K562 (cell line): ENCODE results near the gene SFXN5. TPM values are rescaled to one million over a fixed set of nuclear protein-coding genes. Genes with fewer than 3 reads are reported as not detected.

Experiments used
- CEBPB ChIP-seq: fragments of 450-650 bp; IDR thresholded peaks from 2 replicates; pipeline ENCODE4 v1.6.1; 2016; ENCODE audit warnings: missing genetic modification characterization, missing compliant biosample characterization
- EP300 ChIP-seq: IDR thresholded peaks from 2 replicates; pipeline ENCODE4 v1.6.1; 2012; ENCODE audit warnings: low read length, improper control_type of control experiment
- GMEB1 ChIP-seq: fragments of 250-450 bp; sonication (Bioruptor Pico); IDR thresholded peaks from 2 replicates; pipeline ENCODE4 v1.4.0; 2020; ENCODE audit warnings: mild to moderate bottlenecking
- KAT8 ChIP-seq: fragments of 450-650 bp; IDR thresholded peaks from 2 replicates; pipeline ENCODE4 v1.6.1; 2016; ENCODE audit warnings: low read depth, mild to moderate bottlenecking
- KDM5B ChIP-seq: fragments of 200-600 bp; sonication (generic); IDR thresholded peaks from 2 replicates; pipeline ENCODE4 v1.6.1; 2012; ENCODE audit warnings: low read depth, mild to moderate bottlenecking, moderate library complexity, low read length, control low read depth, inconsistent platforms; ENCODE audit not compliant: insufficient replicate concordance
- LEF1 ChIP-seq: fragments of 450-650 bp; IDR thresholded peaks from 2 replicates; pipeline ENCODE4 v1.6.1; 2016; ENCODE audit warnings: mild to moderate bottlenecking
- MLX ChIP-seq, 2 experiments: fragments of 450-650 bp in 1 of 2; sonication (generic) in 1 of 2; formaldehyde crosslinking; conservative IDR thresholded peaks; 2 replicates each; pipeline versions ENCODE4 v1.4.0 to v1.8.1; 2020 to 2022; ENCODE audit warnings: mild to moderate bottlenecking in 1 of 2, missing genetic modification reagents in 1 of 2
- NEUROD1 ChIP-seq: fragments of 150-350 bp; IDR thresholded peaks from 2 replicates; pipeline ENCODE4 v1.6.1; 2014; ENCODE audit warnings: borderline replicate concordance, low read length, low read depth; ENCODE audit not compliant: partially characterized antibody
- PHF20 ChIP-seq: fragments of 450-650 bp; IDR thresholded peaks from 2 replicates; pipeline ENCODE4 v1.6.1; 2018; ENCODE audit not compliant: partially characterized antibody
- RBM14 ChIP-seq: fragments of 200-400 bp; formaldehyde crosslinking; IDR thresholded peaks from 2 replicates; pipeline ENCODE4 v1.6.1; 2018; ENCODE audit warnings: low read depth, mild to moderate bottlenecking, low read length, moderate library complexity, borderline replicate concordance; ENCODE audit not compliant: insufficient read depth
- SMAD4 ChIP-seq: fragments of 250-450 bp; sonication (Bioruptor Pico); conservative IDR thresholded peaks from 2 replicates; pipeline ENCODE4 v1.8.0; 2021; ENCODE audit warnings: inconsistent platforms, mild to moderate bottlenecking, moderate library complexity
- USF2 ChIP-seq: sonication (generic); formaldehyde crosslinking; IDR thresholded peaks from 2 replicates; pipeline ENCODE4 v1.5.0; 2020; ENCODE audit warnings: missing genetic modification reagents
- VEZF1 ChIP-seq: fragments of 200-800 bp; sonication (Bioruptor generic); IDR thresholded peaks from 2 replicates; pipeline ENCODE4 v1.6.1; 2017; ENCODE audit warnings: missing genetic modification characterization, missing compliant biosample characterization
- ZBTB33 ChIP-seq: sonication (generic); formaldehyde crosslinking; IDR thresholded peaks from 2 replicates; pipeline ENCODE4 v1.8.1; 2023; ENCODE audit warnings: mild to moderate bottlenecking, missing genetic modification reagents
- ZNF277 ChIP-seq: fragments of 250-450 bp; sonication (Bioruptor Pico); IDR thresholded peaks from 2 replicates; pipeline ENCODE4 v1.8.0; 2022; ENCODE audit warnings: inconsistent platforms, mild to moderate bottlenecking, moderate library complexity, borderline replicate concordance
- ZNF384 ChIP-seq: IDR thresholded peaks from 2 replicates; pipeline ENCODE4 v1.6.1; 2012; ENCODE audit warnings: low read depth, low read length, improper control_type of control experiment
- ZNF408 ChIP-seq: fragments of 250-450 bp; sonication (Bioruptor Pico); IDR thresholded peaks from 2 replicates; pipeline ENCODE4 v1.4.0; 2020; ENCODE audit warnings: low read depth, mild to moderate bottlenecking, moderate library complexity
- polyA plus RNA-seq, 8 experiments: library from polyadenylated mRNA; depleted of rRNA in 4 of 8; stranded (reverse) in 5 of 8; unstranded in 3 of 8; fragments of >200 nt; fragmentation: Nextera tagmentation in 2 of 8; fragmentation: Illumina TruSeq in 1 of 8; extraction: Ambion mirVana in 2 of 8; extraction: Trizol in 1 of 8; gene quantifications; 2 replicates each; pipeline versions ENCODE4 v1.2.1 to v1.2.3, GENCODE V29; 2011 to 2014; ENCODE audit warnings: inconsistent platforms in 1 of 8, missing spikeins in 1 of 8
- total RNA-seq, 7 experiments: library from RNA; depleted of rRNA in 6 of 7; stranded (reverse); fragments of >200 nt in 6 of 7; fragmentation: Illumina TruSeq in 2 of 7; extraction: Trizol in 2 of 7; gene quantifications; 2 replicates each; pipeline versions ENCODE4 v1.2.1 to v1.2.3, GENCODE V29; 2011 to 2021; ENCODE audit warnings: low replicate concordance in 1 of 7

SFXN5 gene
- total and polyA plus RNA-seq, 9 of the 15 experiments (the other 6 are each of a cell fraction or from before 2014, with no cell fraction given): 8.3 to 22.6 (median 16.0) TPM

GRCh38 chr2:72915907-72916742, 155.4 kb downstream of the SFXN5 start (continued):
- TF ChIP-seq VEZF1 (CRISPR knock-in tag) (no peak), PHF20 (no peak), ZNF408 (CRISPR knock-in tag) (no peak), KDM5B (no peak), ZBTB33 (CRISPR knock-in tag) (peak; percentile 81), ZNF384 (no peak), EP300 (no peak), KAT8 (no peak), GMEB1 (CRISPR knock-in tag) (no peak), RBM14 (0 out of 2 replicates have a peak, but pooled peaks have one; percentile 5), CEBPB (tag) (no peak), LEF1 (no peak), NEUROD1 (peak; percentile 90), MLX (CRISPR knock-in tag; conservative IDR thresholded peaks at IDR 0.05) (no peak), SMAD4 (no peak), ZNF277 (CRISPR knock-in tag) (no peak), USF2 (CRISPR knock-in tag) (0 out of 2 replicates have a peak, but pooled peaks have one; percentile 10)
